Type B pancreatic cell (in vitro differentiated cells): ENCODE measurements around the gene TSPAN5. TPM values are rescaled to one million over a fixed set of nuclear protein-coding genes. Genes with fewer than 3 reads are reported as not detected.
A peak's percentile ranks its signal among the peaks of the same experiment; 100 is the strongest.

Source experiments
- DNase-seq: peaks from one replicate; pipeline ENCODE4 v3.0.0; 2021; ENCODE audit warnings: mixed read lengths; ENCODE audit not compliant: unreplicated experiment; ENCODE audit errors: extremely low spot score
- H3K27ac Mint-ChIP-seq: 2 replicates; pipeline ENCODE4 v1.8.0; 2021; ENCODE audit warnings: mild to moderate bottlenecking, mixed read lengths
- H3K27me3 Mint-ChIP-seq: 2 replicates; pipeline ENCODE4 v1.8.0; 2021; ENCODE audit warnings: mixed read lengths
- H3K36me3 Mint-ChIP-seq: 2 replicates; pipeline ENCODE4 v1.8.0; 2021; ENCODE audit warnings: mixed read lengths
- H3K4me1 Mint-ChIP-seq: one replicate; pipeline ENCODE4 v1.8.0; 2021; ENCODE audit warnings: mixed read lengths; ENCODE audit not compliant: unreplicated experiment
- H3K4me3 Mint-ChIP-seq: 2 replicates; pipeline ENCODE4 v1.8.0; 2021; ENCODE audit warnings: mild to moderate bottlenecking, mixed read lengths
- H3K9me3 Mint-ChIP-seq: 2 replicates; pipeline ENCODE4 v1.8.0; 2021; ENCODE audit warnings: mixed read lengths
- CTCF ChIP-seq: fragments of 200-600 bp; sonication (generic); conservative IDR thresholded peaks from 2 replicates; pipeline ENCODE4 v1.5.0; 2021; ENCODE audit warnings: antibody characterized with exemption, mild to moderate bottlenecking
- total RNA-seq: library from RNA; stranded (reverse); gene quantifications from 2 replicates; pipeline ENCODE4 v1.2.1, GENCODE V29; 2021; ENCODE audit warnings: low replicate concordance

The TSPAN5 gene
- total RNA-seq, 1 donor from 2014 or later = 26.9 TPM

DNA sequence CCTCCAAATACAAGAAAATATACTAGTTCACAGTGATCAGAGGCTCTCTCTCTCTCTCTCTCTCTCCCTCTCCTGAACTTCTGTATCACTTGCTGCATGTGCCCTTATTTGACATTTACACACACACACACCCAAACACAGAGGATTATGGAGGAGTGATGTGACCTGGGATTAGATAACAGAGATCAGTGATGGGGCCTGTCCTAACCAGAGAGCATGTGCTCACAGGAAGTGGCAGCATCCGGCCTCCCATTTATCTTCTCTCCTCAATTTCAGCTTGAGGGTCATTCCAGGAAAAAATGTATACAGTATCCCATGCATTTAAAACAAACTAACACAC lies 143.0 kb downstream of the TSPAN5 start:
- no peak for TF ChIP-seq CTCF
- Mint-ChIP-seq H3K27me3 (no peaks in the 10 kb centered on the region), H3K4me3 (no peak overlapping the region), H3K27ac (no peak overlapping the region), H3K36me3 (peaks cover 3% of the 10 kb centered on the region), H3K4me1 (peaks cover 64% of the 10 kb centered on the region), H3K9me3 (no peaks in the 10 kb centered on the region)
- no peak for DNase-seq

GRCh38 chr4:98514741-98515469 lies 143.5 kb downstream of the TSPAN5 start:
- TF ChIP-seq CTCF = no peak
- Mint-ChIP-seq H3K9me3 (no peaks in the 10 kb centered on the region), H3K36me3 (peaks cover 3% of the 10 kb centered on the region), H3K4me1 (peaks cover 68% of the 10 kb centered on the region), H3K4me3 (no peak overlapping the region), H3K27me3 (no peaks in the 10 kb centered on the region), H3K27ac (no peak overlapping the region)
- DNase-seq = no peak

DNA sequence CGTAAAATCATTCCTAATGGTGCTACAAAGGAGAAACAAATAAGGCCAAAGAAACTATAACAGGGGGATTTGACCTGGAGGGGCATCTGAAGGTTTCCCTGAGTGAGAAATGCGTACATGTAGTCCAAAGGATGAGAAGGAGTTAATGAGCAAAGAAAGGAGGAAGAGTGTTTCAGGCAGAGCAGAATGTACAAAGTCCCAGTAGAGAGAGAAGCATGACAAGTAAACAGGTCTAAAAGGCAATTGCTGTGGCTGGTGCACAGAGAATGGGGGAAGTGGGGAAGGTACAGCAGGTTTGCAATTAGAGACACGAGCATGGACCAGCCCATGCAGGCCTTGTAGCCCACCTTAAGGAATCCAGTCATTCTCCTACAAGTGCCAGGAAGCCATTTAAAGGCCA lies 145.5 kb downstream of the TSPAN5 start:
- H3K27ac Mint-ChIP-seq = no peak overlapping the region
- H3K27me3 Mint-ChIP-seq = no peaks in the 10 kb centered on the region
- peaks cover 3% of the 10 kb centered on the region for H3K36me3 Mint-ChIP-seq
- H3K4me3 Mint-ChIP-seq = no peak overlapping the region
- DNase-seq = no peak
- no peaks in the 10 kb centered on the region for H3K9me3 Mint-ChIP-seq
- H3K4me1 Mint-ChIP-seq = peaks cover 64% of the 10 kb centered on the region
- TF ChIP-seq CTCF = no peak

DNA sequence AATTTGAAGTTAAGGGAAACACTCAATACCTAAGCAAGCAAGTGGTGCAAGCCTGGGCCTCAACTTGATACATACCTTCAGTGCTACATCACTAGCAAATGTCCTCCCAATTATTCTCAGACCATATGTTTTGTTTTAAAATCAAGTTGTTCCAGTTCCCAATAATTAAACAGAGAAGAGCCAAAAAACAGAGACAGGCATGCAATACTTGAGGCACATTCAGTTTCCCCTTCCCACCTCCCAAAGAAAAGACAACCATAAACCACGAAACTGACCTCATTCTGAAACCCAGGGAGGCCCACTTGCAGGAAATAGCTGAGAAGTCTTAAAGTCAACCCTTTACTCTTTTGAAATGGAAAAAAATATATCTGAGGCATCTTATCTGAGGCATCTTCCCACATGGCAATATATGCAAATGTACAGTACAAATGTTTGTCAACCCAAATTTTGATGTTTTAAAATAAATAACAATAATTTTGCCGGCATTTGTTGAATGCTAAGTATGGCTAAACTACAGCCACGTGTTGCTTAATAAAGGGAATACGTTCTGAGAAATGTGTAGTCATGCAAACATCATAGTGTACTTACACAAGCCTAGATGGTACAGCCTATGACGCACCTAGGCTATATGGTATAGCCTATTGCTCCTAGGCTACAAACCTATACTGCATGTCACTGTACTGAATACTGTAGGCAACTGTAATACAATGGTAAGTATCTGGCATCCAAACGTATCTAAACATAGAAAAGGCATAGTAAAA lies 147.5 kb downstream of the TSPAN5 start:
- H3K27me3 Mint-ChIP-seq = no peaks in the 10 kb centered on the region
- TF ChIP-seq CTCF = no peak
- DNase-seq = no peak
- no peaks in the 10 kb centered on the region for H3K9me3 Mint-ChIP-seq
- peaks cover 49% of the 10 kb centered on the region for H3K4me1 Mint-ChIP-seq
- H3K4me3 Mint-ChIP-seq = peak overlapping the region; percentile 24
- H3K27ac Mint-ChIP-seq = peak overlapping the region; percentile 23
- no peaks in the 10 kb centered on the region for H3K36me3 Mint-ChIP-seq

- TF ChIP-seq CTCF = no peak
- Mint-ChIP-seq H3K4me3 (peak overlapping the region; percentile 24), H3K4me1 (peaks cover 43% of the 10 kb centered on the region), H3K9me3 (no peaks in the 10 kb centered on the region), H3K27ac (peak overlapping the region; percentile 23), H3K27me3 (no peaks in the 10 kb centered on the region), H3K36me3 (no peaks in the 10 kb centered on the region)
- no peak for DNase-seq
These were observed 148.1 kb downstream of the TSPAN5 start for GRCh38 chr4:98510340-98510739.
